ENCODE measurements around the gene KCNJ9.
"Not testable (repeated sequence)": the region's sequence is repeated elsewhere in the genome, so short reads cannot be mapped to it uniquely, and the experiment has no call there.

Gene KCNJ9

DNA sequence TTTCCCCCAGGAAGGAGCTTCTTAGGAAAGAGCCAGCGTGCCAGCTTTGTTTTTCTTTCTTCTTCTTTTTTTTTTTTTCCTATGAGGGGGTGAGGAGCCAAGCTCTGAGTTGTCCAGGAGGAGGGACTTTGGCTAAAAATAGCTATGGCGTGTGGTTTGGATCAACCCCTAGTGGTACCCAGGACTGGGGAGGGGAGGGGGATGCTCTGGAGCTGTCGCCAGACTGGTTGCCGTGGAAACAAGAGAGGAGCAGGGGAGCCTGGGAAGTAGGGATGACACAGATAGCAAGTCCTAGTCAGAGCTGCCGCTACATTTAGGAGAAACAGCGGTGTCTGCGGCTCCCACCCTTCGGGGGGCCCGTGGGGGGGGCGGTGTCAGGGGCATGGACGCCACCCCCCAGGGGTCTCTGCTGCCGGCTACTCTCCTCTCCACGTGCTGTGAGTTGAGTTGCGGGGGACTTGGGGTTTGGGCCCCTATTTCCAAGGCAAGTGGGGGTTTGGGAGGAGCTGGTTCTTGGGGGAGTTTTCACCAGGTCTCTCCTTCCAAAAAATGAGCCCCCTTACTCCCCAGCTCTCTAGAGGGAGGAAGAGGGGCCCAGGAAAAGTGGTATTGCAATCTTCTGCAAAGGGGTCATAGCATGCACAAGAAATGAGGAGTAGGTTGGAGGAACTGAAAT lies at the start of gene KCNJ9:
TSS of gene KCNJ9 (plus strand) at position 278 of the 676 bp plus-strand sequence. CDS start 2,493 bp downstream, outside the sequence.
- no peak for DNase-seq (ENCODE audit: low spot score)

DNA sequence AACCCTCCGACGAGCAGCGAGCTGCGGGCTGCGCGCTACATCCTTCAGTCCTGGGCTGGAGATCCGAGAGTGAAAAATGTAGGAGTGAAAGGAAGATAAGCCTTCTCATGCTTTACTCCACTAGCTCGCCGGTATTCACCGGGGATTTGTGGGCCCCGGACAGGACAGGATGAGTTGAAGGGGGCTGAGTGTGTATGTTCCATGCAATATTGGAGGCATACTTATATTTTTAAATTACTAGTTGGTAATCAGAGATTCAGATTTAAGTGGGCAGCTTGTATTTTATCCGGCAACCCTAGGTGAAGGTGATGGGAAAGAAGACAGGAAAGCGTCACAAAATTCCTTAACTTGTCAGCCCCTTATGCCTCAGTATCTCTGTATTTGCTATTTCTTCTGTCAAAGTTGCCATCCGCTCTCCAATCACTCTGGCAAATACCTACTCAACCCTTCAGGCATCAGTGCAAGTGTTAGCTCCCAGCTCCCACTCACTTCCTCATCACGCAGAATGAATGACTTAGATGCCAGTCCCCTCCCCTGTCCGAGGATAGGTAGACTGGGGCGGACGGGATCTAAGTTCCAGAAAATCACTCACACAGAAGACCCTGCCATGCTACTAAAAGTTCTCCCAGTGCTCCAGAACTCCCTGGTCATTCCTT lies 49.0 kb upstream of the KCNJ9 start:
- no peak for DNase-seq (ENCODE audit: low spot score)

DNA sequence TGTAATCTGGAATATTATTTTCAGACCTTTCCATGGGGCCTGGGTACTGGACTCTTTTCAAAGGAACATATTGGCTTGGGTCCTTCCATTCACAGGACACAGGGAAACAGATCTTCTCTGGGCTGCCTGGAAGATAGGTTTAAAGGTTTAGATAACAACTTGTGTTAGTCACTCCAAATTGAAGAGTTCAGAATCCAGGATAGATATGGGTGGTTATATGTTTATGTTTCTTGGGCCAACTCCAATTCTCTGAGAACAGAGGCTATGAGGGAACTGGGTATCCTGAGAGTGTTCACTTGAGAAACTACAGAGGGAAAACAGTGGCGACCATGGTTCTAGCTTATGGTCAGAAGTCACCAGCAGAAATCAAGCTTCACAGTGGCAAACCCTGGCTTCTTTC lies 40.9 kb upstream of the KCNJ9 start:
- no peak for DNase-seq (ENCODE audit: low spot score)

DNA sequence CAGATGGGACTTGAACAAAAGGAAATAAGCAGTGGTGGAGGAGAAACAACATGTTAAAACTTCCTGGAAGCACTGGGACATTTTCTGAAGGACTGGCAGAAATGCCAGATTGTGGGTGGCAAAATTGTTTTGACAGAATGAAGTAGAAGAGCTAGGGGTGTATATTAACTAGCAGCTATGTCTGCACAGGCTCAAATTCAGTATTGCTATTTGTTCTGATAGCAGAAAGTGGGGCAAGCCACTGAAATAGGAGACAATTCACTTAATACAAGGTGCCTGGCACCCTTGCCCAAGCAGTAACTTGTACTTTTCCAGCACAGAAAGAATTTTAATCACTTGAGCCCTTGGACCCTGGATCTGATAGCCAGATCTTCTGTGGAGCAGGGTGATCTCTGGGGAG lies 37.8 kb upstream of the KCNJ9 start:
- no peak for DNase-seq (ENCODE audit: low spot score)

DNA sequence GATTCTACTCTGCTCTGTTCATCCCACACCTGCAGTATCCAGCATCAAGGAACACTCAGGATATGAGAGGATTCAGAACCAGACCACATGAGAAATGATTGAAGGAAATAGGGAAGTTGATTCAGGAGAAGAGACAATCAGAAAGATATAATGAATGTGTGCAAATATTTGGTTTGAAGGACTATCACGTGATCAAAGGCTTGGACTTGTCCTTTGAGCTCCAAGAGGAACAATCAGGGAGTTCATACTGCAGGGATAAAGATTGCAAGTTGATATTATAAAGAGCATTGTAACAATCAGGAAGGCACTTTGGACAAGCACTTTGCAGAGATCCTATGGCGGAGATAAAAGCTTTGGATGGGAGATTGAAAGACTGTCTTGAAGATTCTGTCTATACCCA lies 35.7 kb upstream of the KCNJ9 start:
- DNase-seq (ENCODE audit: low spot score), result no peak

DNA sequence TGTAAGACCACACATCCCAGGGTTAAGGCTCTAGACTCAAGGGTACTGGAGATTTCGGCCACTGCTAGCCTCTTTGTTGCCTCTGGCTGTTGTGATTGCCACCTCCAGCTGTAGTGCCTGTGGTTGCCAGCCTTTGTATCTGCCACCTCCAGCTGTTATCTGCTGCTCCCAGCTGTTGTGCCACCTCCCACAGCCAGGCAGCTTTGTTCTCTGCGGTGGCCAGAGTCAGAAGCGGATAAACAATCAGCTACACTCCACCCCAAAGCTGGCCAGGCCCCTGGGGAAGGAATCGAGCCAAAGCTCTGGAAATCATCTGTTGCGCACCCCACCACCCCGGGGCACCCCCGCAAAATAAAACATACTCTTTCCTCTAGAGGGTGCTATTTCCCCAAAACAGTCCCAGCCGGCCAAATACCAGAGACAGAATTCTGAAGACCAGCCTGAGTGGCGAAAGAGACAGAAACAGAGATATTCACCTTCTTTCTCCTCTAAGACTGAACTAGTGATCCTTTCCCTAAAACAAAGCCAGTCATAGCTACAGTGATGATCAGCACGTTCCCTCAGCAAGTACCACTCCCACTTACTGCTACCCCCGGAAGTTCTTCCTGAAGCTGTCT lies 34.7 kb upstream of the KCNJ9 start:
- peak; percentile 56 for DNase-seq (ENCODE audit: low spot score)

DNA sequence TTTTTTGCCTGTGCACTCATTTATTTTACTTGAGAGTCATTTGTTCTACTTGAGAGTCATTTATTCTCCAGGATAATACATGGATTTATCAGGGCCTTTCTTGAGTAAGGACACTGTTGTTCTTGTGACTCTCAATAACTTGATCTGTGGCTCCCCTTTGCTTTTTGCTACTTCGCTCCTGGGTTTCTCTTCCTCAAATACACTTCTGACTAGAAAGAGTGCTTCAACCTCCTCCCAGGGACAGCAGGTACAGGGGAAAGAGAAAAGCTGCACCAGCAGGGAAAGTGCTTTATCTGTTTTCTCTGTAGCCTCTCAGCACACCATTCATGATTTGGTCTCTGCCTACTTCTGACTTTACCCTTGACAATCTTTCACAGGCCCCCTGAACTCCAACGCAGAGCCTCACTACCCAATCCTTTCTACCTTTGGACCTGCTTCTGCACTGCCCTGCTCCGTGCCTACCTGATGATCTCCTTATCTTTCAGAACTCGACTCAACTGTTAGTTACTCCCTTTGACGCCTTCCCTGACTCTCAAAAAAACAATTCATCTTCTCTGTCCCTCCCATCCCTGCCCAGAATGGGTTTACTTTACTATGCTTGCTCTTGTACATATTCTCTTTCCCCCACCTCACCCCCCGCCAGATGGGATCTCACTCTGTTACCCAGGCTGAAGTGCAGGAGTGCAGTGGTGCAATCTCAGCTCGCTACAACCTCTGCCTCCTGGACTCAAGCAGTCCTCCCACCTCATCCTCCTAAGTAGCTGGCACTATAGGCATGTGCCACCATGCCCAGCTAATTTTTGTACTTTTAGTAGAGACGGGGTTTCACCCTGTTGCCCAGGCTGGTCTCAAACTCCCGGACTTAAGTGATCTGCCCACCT lies 34.0 kb upstream of the KCNJ9 start:
- no peak for DNase-seq (ENCODE audit: low spot score)

DNA sequence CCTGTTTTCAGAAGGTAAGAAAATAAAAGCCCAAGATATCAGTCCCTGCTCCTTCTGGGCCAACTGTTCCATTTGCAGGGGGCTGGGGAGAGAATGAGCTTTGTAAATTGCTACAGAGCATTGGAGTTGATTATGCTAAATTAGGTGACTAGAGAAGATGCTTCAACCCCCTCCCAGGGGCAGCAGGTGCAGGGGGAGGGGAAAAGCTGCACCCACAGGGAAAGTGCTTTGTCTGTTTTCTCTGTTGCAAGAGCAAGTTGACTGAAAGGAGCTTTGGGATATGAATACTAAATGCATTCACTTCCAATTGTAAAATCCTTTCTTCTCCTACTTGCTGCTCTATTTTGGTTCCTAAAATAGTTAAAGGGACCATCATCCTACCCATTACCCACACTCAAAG lies 33.0 kb upstream of the KCNJ9 start:
- no peak for DNase-seq (ENCODE audit: low spot score)

DNA sequence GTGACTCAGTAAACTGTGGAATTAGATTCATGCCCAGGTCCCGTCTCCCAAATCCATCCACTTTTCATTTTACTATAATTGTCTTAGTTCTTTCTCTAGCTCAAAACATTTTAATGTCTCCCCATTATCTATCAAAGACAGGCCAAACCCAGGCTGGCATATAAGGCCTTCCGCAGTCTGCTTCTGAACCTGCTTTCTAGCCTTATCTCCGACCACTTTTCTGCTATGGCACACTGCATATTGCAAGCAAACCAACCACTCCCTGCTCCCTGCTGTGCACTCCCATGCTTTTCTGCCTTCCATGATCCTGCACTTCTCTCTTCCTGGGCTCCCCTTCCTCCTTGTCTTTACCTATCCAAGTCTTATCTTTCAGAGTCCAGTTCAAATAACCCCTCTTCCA lies 32.2 kb upstream of the KCNJ9 start:
- DNase-seq (ENCODE audit: low spot score), result no peak

DNA sequence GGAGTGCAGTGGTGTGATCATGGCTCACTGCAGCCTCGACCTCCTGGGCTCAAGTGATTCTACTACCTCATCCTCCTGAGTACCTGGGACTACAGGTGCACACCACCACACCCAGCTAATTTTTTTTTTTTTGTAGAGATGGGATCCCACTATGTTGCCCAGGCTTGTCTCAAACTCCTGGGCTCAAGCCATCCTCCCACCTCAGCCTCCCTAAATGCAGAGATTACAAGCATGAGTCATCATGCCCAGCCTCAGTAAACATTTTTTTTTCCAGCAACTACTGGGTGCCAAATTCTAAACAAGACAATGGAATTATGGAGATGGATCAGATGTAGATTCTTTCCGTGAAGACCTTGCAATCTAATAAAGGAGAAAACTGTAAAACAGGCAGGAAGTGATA lies 31.2 kb upstream of the KCNJ9 start:
- not testable (repeated sequence) for DNase-seq (ENCODE audit: low spot score)

DNA sequence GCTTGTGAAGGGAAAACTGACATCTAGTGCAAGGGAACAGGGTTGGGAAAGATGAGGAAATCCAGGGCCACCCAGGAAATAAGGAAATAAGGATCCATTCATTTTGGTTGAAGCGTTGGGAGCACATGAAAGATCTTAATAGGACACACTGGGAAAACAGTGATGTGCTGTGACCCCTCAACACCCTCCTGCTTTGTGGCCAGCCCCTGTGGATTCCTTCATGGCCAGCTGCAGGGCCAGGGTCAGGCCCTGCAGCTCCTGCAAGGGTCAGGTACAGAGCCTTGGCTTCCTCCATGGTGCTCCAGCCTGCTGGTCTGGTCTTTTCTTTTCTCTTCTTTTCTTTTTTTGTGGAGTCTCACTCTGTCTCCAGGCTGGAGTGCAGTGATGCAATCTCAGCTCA lies 30.7 kb upstream of the KCNJ9 start:
- no peak for DNase-seq (ENCODE audit: low spot score)

DNA sequence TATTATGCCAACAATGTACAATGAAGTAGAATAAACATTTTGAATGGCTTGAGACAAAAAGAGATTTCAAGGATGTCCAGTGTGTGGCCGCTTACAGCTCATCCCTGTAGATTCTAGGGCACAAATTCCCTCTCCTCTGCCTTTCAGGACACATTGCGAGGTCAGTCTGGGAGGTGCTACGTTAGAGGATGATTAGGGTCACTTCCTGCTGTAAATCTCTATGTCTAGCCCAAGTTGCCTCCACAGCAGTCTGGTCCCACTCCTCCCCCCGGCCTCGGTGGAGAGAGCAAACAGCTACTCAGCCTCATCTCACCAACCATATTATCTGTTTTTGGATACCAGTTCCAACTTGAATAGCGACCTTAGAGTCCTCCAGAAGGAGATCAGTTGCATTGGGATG lies 28.4 kb upstream of the KCNJ9 start:
- no peak for DNase-seq (ENCODE audit: low spot score)

DNA sequence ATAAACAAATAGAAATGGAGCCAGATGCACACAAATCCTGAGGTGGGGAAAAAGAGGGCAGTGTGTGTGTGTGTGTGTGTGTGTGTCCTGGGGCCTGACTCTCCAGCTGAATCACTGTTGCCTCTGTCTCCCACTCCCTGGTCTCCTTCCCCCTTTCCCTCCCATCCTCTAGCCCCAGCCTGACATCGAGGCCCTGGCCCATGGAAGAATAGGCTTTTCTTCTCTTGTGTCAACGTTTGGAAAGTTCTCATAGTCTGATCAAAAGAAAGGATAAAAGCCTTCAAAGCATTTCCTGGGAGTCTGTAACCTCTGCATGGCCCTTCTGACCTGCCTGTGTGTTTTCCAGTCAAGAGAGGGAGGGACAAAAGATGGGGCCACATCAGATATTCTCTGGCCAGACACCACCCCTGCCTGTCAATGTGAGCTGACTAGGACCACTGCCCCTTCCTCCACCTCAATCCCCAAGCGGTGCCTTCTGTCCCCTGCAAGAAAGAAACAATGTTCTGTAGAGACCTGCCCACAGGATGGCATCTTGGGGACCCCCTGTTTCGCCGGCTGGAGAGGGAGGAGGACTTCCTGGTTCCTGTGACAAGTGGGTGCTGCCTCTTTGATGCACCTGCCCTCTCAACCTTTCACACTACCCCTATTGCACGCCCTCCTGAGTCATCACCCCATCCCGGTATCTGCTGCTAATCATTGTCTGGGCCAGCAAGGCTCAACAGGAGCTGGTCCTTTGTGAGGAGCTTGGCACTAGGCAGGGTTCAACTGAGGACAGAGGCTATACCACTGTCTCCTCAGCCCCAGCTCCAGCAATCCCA lies 27.6 kb upstream of the KCNJ9 start:
- no peak for DNase-seq (ENCODE audit: low spot score)

DNA sequence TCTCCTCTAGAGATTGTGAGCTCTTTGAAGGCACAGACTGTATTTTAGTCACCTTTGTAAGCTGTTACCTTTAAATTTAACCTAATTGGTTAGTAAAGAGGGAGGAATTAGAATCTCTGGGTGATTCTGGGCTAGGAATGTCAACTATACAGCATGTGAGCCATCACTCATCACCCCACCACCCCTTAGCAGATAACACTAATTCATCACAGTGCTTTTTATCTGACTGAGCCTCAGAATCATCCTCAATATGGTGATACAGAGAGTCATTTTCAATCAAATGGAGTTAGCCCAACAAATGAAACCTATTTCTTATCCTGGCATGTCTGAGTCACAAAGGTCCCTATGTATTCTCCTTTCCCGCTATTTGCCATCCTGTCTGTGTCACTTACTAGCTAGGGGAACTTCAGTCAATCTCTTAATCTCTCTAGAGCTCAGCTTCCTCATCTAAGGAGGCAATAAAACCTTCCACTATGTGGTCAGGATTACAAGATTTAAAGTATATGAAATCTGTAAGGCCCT lies 24.6 kb upstream of the KCNJ9 start:
- no peak for DNase-seq (ENCODE audit: low spot score)

DNA sequence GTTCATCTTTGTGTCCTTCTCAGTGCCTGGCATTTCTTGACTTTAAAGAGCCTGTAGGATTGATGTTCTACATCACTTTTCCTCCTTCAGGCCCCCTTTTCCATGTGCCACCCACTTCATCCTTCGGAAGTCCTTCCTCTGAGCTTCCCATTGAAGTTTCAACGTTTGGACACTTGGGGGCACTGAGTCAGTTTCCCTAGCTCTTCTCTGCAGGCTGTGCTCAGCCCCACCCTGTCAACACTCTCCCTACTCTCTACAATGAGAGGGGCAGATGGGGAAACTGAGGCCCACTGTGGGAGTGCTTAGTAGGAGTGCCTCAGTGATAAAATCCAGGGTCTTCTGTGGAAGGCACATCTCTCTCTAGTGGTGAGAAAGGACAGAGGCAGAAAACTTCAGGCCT lies 23.3 kb upstream of the KCNJ9 start:
- DNase-seq (ENCODE audit: low spot score), result no peak

DNA sequence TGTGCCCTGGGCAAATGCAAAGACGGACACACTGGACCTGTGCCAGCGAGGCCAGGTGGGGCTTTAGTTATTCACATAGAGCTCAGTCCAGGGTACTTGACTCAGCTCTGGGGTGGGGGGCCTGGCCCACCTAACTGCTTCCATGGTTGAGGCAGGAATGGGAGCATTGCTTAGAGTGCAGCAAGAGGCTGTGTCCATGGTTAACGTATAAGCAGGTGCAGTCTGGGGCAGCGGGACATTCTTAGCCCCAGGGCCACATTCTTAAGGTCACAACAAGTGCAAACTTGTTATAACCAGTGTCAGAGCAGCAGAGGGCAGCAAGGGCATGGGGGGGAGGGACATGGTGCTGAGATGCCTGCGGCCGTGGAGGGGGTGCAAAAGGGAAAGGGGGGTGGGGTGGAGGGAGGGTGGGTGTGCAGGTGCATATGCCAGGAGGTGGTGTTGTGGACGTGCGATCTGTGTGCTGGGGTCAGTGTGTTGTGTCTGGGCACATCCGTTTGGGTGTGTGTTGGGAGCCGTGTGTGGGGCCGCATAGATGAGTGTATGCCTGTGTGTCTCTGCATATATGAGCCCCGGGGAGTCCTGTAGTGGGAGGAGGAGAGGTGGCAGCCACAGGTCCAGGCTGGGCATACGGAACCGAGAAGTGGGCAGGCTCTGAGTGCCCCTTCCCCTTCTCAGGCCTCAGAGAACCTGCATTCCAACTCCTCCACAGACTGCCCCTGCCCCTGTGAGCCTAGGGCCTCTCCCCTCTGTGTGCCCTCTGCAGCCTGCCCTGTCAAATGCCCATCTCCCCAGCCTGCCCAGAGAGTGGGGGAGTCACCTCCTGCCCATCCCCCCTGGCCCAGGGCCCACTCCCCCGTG lies 19.7 kb upstream of the KCNJ9 start:
- DNase-seq (ENCODE audit: low spot score), result no peak

DNA sequence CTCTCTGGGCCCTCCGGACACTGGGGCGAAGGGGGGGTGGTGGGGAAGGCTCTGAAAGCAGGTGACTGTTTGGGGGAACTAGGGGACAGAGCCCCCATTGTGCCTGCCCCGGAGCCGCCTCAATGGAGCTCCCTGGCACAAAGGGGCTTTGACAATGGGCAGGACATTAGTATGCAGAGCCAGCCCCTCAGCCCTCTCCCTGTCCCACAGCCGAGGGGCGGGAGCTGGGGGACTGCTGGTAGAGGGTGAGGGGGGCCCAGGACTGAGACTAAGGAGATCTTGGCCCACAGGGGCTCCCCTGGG lies 19.2 kb upstream of the KCNJ9 start:
- DNase-seq (ENCODE audit: low spot score), result no peak

DNA sequence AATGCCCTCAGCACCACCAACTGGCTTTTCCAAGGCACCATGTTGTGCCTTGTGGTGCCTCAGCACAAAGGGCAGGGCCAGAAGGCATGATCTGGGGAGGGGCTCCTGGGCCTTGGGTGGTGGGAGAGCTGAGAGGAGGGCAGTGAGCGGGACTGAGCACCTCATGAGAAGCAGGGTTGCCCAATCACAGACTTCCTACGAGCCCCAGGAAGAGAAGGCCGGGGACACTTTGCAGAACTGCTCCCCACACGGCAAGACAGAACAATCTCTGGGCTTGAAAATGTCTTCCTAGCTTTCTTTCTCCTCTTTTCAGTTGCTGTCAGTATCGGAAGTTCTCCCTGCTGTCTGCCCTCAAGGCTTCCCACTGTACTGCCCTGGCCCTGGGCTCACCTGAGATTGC lies 18.2 kb upstream of the KCNJ9 start:
- DNase-seq (ENCODE audit: low spot score), result no peak

DNA sequence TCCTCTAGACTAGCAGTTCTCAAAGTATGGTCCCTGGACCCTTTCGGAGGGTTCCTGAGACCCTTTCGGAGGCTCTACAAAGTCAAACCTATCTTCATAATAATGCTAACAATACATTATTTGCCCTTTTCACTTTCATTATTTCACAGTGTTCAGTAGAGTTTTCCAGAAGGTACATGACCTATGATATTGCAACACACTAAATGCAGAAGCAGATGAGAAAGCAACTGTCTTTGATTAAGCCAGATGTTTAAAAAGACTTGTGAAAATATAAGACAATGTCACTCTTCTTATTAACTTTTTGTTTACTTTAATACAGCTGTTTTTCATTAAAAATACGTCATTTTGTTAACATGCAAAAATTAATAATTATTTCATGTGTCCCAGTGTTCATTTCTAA lies 17.2 kb upstream of the KCNJ9 start:
- DNase-seq (ENCODE audit: low spot score), result no peak

DNA sequence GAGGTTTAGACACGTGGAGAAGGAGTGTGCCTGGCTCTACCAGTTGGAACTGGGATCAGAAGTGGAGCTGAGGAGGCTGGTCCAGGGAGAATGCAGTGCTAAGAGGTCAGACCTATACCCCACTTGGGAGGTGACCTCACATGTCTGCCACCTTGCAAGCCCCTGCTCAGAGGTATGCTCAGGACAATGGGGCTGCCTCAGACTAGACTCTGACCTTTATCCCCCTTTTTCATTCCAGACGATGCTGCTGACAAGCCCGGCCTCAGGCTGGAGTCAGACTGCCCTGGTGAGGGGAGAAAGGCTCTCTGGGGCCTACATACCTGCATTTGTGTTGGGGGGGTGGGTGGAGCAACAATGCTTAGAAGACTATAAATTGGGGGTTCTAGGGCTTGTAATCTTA lies 16.6 kb upstream of the KCNJ9 start:
- no peak for DNase-seq (ENCODE audit: low spot score)

Measured in CD4-positive, alpha-beta T cell treated with Interleukin-15 for 4 hours (primary cell).